Measurements from ENCODE around the gene ADGRL2.

ADGRL2 gene

DNA sequence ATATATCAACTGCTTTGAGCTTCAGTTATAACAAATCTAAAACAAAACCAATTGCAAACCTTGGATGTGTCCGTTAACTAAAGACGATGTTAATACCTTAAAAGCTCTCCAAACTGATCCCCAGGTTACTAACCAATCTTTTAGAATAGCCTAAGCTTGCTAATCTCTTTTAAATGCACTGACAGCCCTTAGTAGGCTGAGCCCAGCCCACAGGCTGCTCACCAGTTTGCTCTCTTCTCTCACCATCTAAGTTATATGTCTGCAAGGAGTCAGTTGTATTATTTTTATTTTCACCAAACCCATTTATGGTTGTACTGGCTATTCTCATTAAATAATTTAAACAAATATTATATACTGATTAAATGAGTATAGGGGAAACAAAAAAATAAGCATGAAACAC lies 199.5 kb downstream of the ADGRL2 start:
- DNase-seq, result peak in 1 of 2 experiments; percentile 39

DNA sequence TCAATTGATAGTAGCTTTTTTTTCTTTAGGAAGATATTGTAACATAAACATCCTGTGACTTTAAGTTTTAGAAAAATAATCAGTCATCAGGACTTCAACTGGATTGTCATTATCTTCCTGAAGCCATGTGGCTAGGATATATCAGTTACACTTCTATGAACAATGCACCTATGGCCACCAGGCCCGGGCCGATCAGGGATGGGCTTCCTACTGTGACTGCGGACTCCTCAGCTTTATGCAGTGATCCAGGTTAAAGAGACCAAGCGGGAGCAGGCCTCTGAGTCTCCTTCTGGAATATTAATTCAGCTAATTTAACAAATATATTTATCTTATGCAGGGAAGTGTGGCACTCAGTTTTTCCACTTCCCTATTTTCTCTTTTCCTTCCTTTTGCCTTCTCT lies 200.6 kb downstream of the ADGRL2 start:
- peak in 1 of 2 experiments; percentile 38 for DNase-seq

GRCh38 chr1:82007804-82008203 lies 207.1 kb downstream of the ADGRL2 start:
- no peak for DNase-seq

GRCh38 chr1:82013702-82014101 lies 213.0 kb downstream of the ADGRL2 start:
- DNase-seq, result no peak

DNA sequence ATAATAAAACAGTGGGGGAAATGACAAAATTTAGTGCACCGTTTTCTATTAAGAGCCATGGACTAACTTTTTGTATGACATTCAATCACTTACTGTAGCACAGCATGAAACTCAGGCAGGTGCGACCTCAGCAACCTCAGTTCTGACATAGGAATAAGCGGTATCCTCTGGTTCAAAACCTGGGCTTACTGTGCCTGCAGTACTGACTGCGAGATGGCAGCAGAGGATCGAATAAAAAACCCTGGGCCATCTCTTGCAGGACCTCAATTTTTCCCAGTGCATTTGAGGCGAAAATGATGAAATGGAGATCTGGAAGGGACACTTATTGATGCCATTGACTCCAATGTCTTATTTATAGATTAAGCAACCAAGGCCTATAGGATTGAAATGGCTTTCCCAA lies 214.7 kb downstream of the ADGRL2 start:
- no peak for DNase-seq

DNA sequence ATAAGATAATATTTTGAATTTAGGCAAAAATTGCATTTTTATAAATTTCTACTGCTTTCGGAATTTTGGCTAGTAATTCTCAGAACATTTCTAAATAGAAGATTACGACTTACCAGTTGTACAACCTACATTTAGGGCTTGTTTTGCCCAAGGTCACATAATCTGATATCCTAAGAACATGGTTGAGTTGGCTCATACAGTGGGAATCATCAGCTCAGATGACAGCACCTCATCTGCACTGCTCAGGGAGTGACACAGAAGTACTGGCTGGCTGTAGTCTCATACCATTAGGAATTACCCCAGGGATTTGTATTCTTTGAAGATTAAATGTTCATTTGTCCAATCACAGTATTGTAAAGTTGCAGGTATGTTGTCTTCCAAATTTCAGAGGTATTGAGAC lies 217.6 kb downstream of the ADGRL2 start:
- no peak for DNase-seq

GRCh38 chr1:82019508-82019907 lies 218.8 kb downstream of the ADGRL2 start:
- no peak for DNase-seq

DNA sequence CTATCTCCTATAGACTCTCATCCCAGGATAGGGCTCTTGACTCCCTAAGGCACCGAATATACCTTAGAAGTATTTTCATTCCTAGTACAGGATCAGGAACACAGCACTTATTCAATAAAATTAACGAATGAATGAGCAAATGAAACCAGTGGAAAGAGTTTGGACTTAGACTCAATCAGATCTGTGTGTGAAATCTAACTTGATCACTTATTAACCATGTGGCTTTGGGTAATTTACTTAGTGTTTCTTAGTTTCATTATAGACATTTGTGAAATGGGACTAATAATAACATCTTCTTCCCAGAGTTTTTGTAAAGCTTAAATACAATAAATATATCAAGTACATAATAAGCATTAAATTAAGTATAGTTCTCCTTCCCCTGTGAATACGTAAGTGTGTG lies 230.1 kb downstream of the ADGRL2 start:
- no peak for DNase-seq

- DNase-seq, result no peak
These were observed 231.3 kb downstream of the ADGRL2 start for GRCh38 chr1:82032068-82032467.

- no peak for DNase-seq
These were observed 234.1 kb downstream of the ADGRL2 start for GRCh38 chr1:82034812-82035211.

Measured in NCI-H524 (cell line).